MM.1S (cell line): Measurements from ENCODE around the gene PGRMC2.

Experiments used
- DNase-seq: peaks from one replicate; pipeline ENCODE4 v3.0.0-alpha.2; 2015
- H2AFZ ChIP-seq: fragments of 300-600 bp; sonication (generic); 2 replicates; pipeline ENCODE4 v1.6.0; 2016; ENCODE audit warnings: antibody characterized with exemption, low read length
- H3F3A ChIP-seq: fragments of 300-600 bp; sonication (generic); 2 replicates; pipeline ENCODE4 v1.6.1; 2016; ENCODE audit warnings: mild to moderate bottlenecking, antibody characterized with exemption, low read length, moderate library complexity, mixed read lengths; ENCODE audit not compliant: insufficient read depth
- H3K27ac ChIP-seq: fragments of 300-600 bp; sonication (generic); 2 replicates; pipeline ENCODE4 v1.5.1; 2016; ENCODE audit warnings: mild to moderate bottlenecking, low read length
- H3K27me3 ChIP-seq: fragments of 300-600 bp; sonication (generic); replicated peaks from 2 replicates; pipeline ENCODE4 v1.6.0; 2016; ENCODE audit warnings: low read length; ENCODE audit not compliant: insufficient read depth
- H3K36me3 ChIP-seq: fragments of 300-600 bp; sonication (generic); replicated peaks from 2 replicates; pipeline ENCODE4 v1.6.1; 2016; ENCODE audit warnings: mild to moderate bottlenecking, low read length, mixed read lengths; ENCODE audit not compliant: insufficient read depth
- H3K4me1 ChIP-seq: fragments of 300-600 bp; sonication (generic); 2 replicates; pipeline ENCODE4 v1.6.1; 2016; ENCODE audit warnings: low read length, mixed read lengths
- H3K4me2 ChIP-seq: fragments of 300-600 bp; sonication (generic); 2 replicates; pipeline ENCODE4 v1.6.0; 2016; ENCODE audit warnings: low read depth, low read length
- H3K4me3 ChIP-seq: fragments of 300-600 bp; sonication (generic); 2 replicates; pipeline ENCODE4 v1.5.1; 2016; ENCODE audit warnings: low read length, mixed read lengths
- H3K79me2 ChIP-seq: fragments of 300-600 bp; sonication (generic); 2 replicates; pipeline ENCODE4 v1.6.1; 2016; ENCODE audit warnings: mixed run types, low read length, mixed read lengths
- H3K9ac ChIP-seq: fragments of 300-600 bp; sonication (generic); 2 replicates; pipeline ENCODE4 v1.6.1; 2016; ENCODE audit warnings: low read length, mixed read lengths
- H3K9me2 ChIP-seq: fragments of 300-600 bp; sonication (generic); replicated peaks from 2 replicates; pipeline ENCODE4 v1.6.1; 2016; ENCODE audit warnings: mild to moderate bottlenecking, low read length, mixed read lengths; ENCODE audit not compliant: insufficient read depth
- H3K9me3 ChIP-seq: fragments of 300-600 bp; sonication (generic); replicated peaks from 2 replicates; pipeline ENCODE4 v1.6.1; 2016; ENCODE audit warnings: mild to moderate bottlenecking, low read length, mixed read lengths; ENCODE audit not compliant: insufficient read depth
- H4K20me1 ChIP-seq: fragments of 300-600 bp; sonication (generic); 2 replicates; pipeline ENCODE4 v1.6.1; 2016; ENCODE audit warnings: mild to moderate bottlenecking, low read length, moderate library complexity, mixed read lengths; ENCODE audit not compliant: insufficient read depth
- EZH2 ChIP-seq: fragments of 300-600 bp; sonication (generic); optimal IDR thresholded peaks from 2 replicates; pipeline ENCODE3; 2017; ENCODE audit warnings: low read depth, mild to moderate bottlenecking, antibody characterized with exemption, low read length, mixed read lengths
- EZH2phosphoT487 ChIP-seq: fragments of 300-600 bp; sonication (generic); IDR thresholded peaks from 2 replicates; pipeline ENCODE4 v1.6.1; 2018; ENCODE audit warnings: antibody characterized with exemption, low read length
- TF ChIP-seq, protein P1 (sequence below): fragments of 300-600 bp; sonication (generic); IDR thresholded peaks from 2 replicates; pipeline ENCODE4 v1.5.1; 2016; ENCODE audit warnings: antibody characterized with exemption, low read length, mixed read lengths

The PGRMC2 gene

DNA sequence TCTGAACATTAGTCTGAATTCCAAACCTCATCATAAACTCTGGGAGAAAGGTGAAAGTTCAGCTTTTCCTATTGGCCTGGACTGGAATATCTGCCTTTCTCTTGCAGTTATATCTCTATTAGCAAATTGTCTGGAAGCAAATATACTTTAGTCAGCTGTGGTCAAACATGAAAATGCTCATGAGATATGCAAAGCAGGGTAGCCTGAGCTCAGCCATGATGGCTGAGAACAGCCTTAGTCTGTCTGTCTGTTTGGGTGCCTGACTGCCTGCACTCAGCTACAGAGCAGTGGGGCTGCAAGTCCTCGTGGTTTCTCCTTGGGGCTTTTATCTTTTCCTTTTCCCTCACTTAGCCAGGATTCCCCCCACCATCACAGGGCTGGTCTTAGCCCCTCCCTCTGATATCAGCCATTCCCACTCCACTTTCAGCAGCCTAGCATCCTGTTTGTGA lies 19.5 kb upstream of the PGRMC2 start:
- Histone ChIP-seq H3K79me2 (no peaks in the 10 kb centered on the region), H3K27ac (no peak overlapping the region), H3K4me3 (no peak overlapping the region), H4K20me1 (no peaks in the 10 kb centered on the region), H3K9me2 (no peaks in the 10 kb centered on the region), H3K4me2 (no peak overlapping the region), H2AFZ (no peak overlapping the region; the same call in 1 of the 2 replicates), H3K9ac (no peak overlapping the region), H3F3A (no peaks in the 10 kb centered on the region), H3K27me3 (no peaks in the 10 kb centered on the region), H3K9me3 (no peaks in the 10 kb centered on the region), H3K36me3 (no peaks in the 10 kb centered on the region), H3K4me1 (peaks cover 8% of the 10 kb centered on the region)
- DNase-seq, result no peak
- no peak for TF ChIP-seq EZH2
- no peak for TF ChIP-seq EZH2phosphoT487
- TF ChIP-seq, protein P1, sequence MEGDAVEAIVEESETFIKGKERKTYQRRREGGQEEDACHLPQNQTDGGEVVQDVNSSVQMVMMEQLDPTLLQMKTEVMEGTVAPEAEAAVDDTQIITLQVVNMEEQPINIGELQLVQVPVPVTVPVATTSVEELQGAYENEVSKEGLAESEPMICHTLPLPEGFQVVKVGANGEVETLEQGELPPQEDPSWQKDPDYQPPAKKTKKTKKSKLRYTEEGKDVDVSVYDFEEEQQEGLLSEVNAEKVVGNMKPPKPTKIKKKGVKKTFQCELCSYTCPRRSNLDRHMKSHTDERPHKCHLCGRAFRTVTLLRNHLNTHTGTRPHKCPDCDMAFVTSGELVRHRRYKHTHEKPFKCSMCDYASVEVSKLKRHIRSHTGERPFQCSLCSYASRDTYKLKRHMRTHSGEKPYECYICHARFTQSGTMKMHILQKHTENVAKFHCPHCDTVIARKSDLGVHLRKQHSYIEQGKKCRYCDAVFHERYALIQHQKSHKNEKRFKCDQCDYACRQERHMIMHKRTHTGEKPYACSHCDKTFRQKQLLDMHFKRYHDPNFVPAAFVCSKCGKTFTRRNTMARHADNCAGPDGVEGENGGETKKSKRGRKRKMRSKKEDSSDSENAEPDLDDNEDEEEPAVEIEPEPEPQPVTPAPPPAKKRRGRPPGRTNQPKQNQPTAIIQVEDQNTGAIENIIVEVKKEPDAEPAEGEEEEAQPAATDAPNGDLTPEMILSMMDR, result no peak

DNA sequence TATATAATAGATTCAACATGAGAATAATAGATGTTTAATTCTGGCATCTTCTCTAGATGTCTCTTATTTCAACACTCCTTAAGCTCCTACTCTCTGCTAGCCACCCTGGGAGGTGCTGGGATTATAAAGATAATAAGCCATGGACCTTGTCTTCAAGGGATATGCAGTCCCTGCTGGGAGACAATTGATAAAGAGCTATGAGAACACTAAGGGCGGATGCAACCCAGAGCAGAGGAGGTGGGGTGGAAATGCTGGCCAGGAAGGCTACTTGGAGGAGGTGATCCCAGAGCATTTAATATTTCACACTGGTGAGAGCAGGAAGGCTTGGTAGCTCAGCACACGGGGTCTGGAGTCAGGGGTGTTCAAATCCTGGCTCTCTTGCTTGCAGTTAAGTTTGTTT lies 18.3 kb upstream of the PGRMC2 start:
- Histone ChIP-seq H3K79me2 (no peaks in the 10 kb centered on the region), H3K36me3 (no peaks in the 10 kb centered on the region), H3K4me1 (peaks cover 8% of the 10 kb centered on the region), H3K4me2 (no peak overlapping the region), H4K20me1 (no peaks in the 10 kb centered on the region), H3K27ac (no peak overlapping the region), H3K27me3 (no peaks in the 10 kb centered on the region), H3K4me3 (no peak overlapping the region), H3F3A (no peaks in the 10 kb centered on the region), H2AFZ (no peak overlapping the region), H3K9me3 (no peaks in the 10 kb centered on the region), H3K9me2 (no peaks in the 10 kb centered on the region), H3K9ac (no peak overlapping the region)
- TF ChIP-seq EZH2phosphoT487, result no peak
- no peak for DNase-seq

DNA sequence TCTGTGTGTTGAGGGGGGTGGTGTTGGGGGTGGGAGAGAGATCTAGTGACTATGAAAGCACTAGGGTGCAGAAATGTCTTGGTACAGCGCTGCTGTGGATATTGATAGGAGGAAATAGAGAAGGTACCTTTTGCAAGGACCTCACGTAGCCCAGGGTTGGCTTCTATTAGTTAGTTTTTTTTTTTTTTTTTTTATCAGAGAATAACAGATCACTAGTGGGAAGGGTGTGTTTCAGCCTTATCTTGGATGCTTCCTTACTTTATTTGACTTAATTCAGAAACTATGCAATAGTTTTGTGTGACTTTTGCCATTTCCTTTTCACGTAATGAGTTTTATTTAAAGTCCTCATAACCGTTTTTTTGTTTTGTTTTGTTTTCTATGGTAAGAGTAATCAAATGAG lies 16.4 kb upstream of the PGRMC2 start:
- H3K9me2 ChIP-seq, result no peaks in the 10 kb centered on the region
- no peaks in the 10 kb centered on the region for H3K9me3 ChIP-seq
- H3K36me3 ChIP-seq, result no peaks in the 10 kb centered on the region
- TF ChIP-seq EZH2 (no peak), EZH2phosphoT487 (no peak)
- no peak overlapping the region for H3K27ac ChIP-seq
- no peak overlapping the region for H3K9ac ChIP-seq
- no peaks in the 10 kb centered on the region for H3F3A ChIP-seq
- H2AFZ ChIP-seq, result no peak overlapping the region
- DNase-seq, result no peak
- no peaks in the 10 kb centered on the region for H3K27me3 ChIP-seq
- no peaks in the 10 kb centered on the region for H3K79me2 ChIP-seq
- H4K20me1 ChIP-seq, result no peaks in the 10 kb centered on the region
- H3K4me2 ChIP-seq, result no peak overlapping the region
- H3K4me1 ChIP-seq, result peaks cover 8% of the 10 kb centered on the region
- no peak overlapping the region for H3K4me3 ChIP-seq

DNA sequence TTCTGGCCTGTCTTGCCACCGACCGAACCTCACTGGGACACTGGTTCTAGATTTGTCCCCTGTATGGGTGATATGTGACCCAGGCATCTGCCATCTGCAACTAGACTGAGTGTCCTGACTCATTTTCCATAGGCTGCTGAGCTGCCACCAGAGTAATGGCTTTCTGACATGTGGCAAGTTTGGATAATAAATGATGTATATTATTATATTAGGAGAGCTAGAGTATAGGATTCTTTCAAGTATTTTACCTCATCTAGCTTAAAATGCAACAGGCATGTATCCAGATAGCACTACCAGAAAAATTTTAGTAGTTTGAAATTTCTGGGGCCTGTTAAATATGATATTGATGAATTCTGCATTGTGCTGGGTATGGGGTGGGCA lies 15.8 kb upstream of the PGRMC2 start:
- no peak overlapping the region for H3K9ac ChIP-seq
- H3K27ac ChIP-seq, result no peak overlapping the region
- H3K4me2 ChIP-seq, result no peak overlapping the region
- H3K4me3 ChIP-seq, result no peak overlapping the region
- H3K79me2 ChIP-seq, result no peaks in the 10 kb centered on the region
- H2AFZ ChIP-seq, result no peak overlapping the region
- no peak for DNase-seq
- H3K4me1 ChIP-seq, result peaks cover 8% of the 10 kb centered on the region
- no peaks in the 10 kb centered on the region for H3F3A ChIP-seq
- TF ChIP-seq EZH2, result no peak
- no peak for TF ChIP-seq EZH2phosphoT487
- TF ChIP-seq, protein P1, result no peak
- no peaks in the 10 kb centered on the region for H3K9me3 ChIP-seq
- no peaks in the 10 kb centered on the region for H4K20me1 ChIP-seq
- H3K36me3 ChIP-seq, result no peaks in the 10 kb centered on the region
- no peaks in the 10 kb centered on the region for H3K27me3 ChIP-seq
- H3K9me2 ChIP-seq, result no peaks in the 10 kb centered on the region
